ENCODE data around the gene SLC7A8.

The SLC7A8 gene

DNA sequence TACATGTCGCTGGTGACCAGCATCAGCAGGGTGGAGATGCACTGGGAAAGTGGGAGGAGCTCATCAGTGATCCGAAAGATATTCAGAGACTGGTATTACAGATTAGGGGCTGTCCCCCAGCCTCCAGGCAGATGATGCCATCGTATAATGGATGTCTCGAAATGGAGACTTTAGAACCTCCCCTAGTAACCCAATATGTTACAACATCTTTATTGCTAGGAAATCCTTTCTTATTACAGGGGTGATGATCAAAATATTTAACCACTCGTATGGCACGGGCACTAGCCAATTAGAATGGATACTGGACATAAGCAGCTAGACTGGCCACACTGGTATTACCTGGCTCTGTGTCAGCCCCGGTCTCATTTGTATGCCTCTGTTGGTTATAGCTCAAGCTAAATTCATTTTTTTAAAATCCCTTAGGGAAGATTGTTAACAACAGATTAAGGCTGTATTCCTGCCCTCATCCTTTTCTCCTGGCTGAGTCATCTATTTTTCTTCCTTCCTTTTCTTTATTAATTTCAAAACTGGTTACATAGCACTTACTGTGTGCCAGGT, 53.6 kb downstream of the SLC7A8 start:
- DNase-seq = no peak

DNA sequence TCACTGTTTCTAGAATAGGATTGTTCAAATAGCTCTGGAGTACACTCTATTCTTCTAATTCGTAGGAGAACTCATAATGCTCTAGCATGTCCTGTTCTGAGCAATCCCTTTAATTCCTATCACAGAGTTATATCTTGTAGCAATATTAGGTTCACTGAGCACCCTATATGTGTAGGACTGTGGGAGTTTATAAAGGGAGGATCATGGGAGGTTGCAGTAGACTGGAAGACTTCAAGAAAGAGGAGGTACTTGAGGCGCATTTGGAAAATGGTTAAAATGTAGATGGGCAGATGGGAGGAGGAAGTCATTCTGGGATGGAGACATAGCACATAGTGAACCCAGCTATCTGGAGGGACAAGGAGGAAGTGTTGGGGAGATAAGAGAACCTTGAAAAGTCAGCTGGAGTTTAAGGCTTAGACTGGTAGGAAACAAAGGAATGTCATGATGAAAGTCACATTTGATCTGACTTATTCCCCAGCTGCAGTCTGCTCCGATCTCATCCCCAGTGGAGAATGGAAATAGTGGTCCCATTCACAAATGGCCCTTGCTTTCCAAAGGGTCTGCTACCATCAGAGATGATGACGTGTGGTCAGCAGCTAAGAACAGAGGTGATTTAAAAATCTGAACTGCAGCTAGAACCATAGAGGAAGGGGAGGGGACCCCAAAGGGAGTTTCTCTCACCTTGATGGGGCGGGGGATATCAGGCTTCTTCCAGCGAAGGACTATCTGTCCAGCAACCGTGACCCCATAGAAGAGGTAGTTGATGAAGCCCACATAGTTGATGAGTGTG, 54.3 kb downstream of the SLC7A8 start:
- no peak for DNase-seq

DNA sequence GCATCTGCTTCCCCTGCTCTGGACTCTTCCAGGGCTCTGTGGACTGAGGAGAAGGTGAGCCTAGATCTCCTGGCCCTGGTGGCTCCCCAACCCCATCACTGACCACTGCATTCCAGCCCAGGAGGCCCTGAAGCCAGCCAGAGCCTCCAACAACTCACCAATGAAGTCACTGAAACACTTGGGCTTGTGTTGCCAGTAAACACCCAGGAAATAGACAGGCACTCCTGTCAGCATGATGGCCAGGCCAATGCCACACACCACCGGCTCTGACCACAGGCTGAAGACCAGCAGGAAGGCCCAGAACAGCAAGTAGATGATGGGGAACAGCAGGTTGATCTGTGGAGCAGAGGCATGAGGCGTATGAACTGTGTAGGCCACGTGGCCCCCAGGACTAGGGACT, 55.6 kb downstream of the SLC7A8 start:
- no peak for DNase-seq

DNA sequence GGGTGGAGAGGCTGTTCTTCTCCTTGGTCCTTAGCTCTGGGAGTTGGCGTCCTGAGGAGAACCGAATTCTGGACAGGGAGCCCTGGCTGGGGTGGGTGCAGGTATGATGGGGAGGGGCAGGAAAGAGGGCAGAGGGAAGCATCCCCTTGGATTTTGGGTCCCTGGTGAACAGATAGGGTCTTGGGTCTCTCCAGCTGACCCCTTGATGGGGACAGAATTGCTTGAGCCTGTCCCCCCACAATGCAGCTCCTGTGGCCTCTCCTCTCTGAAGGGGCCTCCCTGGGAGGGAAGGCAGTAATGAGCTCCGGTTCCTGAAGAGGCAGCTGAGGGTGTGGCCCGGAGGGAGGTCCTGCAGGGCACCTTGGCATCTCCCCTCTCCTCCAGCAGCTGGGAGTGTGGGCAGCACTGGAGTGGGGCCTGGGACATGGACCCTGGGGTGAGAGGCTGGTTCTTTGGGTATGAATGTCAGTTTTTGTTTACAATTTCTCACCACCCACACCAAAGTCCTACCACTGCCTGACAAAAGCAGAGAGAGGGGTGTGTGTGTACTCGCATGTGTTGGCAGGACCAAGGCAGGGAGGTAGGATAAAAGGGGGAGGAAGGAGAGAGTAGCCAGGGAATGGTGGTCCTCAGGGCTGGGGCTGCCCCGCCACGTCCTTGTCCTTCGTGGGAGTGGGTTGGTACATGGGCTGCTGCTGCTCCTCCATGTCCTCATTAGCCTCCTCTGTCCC, 56.7 kb downstream of the SLC7A8 start:
- DNase-seq = no peak

DNA sequence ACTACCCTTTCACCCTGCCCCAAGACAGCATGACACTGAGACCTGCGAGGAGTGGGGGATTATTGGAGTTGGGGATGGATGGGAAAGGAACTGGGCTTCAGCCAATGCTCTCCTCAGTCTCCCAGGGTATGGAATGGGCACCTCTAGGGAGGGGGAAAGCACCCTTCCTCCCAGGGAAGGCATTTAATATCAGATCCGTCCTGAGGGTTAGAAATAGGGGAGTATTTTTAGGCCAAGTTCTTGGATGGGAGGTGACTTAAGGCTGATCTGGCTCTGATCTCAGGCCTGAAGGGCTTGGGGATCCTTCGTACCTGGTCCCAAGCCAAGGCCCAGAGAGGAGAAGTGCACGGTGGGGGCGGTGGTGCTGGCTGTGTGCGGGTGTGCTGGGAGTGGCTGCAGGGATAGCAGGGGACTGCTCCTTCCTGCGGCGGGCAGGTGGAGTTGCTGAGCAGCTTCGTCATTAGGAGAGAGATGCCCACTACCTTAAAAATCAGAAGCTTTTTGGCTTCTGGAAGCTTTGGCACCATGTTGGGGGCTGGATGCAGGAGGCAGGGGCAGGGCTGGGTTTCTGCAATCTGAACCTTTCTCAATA, 57.4 kb downstream of the SLC7A8 start:
- no peak for DNase-seq

DNA sequence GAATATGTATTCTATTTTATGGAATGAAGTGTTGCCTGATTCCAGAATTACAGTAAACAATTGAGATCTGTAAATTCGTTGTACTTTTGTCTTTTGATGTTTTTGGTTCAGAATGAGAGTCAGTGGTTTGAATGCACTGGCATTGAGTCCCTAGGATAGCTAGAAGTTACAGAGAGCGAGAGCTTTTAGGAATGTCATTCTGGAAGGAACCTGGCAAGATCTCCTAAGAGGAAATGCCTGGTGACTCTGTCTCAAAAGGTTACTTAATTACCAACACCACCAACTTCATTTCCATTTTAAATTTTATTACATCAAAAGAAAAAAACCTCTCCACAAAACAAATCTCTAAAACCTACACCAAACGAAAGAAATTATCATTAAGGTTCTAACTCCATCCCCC, 58.4 kb downstream of the SLC7A8 start:
- DNase-seq = no peak

DNA sequence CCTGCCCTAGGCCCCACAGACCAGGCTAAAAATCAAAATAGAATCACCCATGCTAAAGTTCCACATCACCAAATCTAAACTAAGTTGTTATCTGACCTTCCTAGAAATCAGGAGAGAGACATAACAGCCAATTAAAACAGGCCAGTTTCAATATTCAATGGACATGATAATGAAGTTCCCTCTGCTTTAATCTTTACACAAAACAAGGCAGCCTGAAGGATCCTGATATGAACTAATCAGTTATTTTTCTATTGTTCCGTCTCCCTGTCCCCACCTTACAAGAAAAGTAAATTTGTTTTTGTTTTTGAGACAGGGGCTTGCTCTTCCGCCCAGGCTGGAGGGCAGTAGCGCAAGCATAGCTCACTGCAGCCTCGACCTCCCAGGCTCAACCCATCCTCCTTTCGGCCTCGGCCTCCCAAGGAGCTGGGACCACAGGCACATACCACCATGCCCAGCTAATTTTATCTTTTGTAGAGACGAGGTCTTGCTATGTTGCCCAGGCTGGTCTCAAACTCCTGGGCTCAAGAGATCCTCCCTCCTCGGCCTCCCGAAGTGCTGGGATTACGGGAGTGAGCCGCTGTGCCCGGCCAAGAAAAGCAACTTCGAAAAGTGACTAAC, 59.0 kb downstream of the SLC7A8 start:
- no peak for DNase-seq

DNA sequence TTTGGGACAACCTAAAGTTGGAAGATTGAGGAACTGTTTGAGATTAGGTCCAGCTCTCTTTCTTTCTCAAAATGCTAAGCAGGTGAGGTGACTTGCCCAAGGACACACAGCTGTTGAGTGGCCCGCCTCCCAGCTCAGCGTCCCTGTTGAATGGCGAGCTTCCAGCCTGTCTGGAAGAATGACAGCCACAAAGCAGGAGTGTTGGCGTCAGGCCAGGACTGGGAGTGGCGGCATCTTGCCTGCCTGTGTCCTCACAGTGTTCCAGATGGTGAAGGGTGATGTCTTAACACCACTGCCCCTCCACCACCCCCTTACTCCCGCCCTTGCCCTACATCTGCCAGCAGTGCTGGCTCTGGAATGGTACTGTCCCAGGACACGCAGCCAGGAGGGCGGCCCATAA, 60.0 kb downstream of the SLC7A8 start:
- no peak for DNase-seq

DNA sequence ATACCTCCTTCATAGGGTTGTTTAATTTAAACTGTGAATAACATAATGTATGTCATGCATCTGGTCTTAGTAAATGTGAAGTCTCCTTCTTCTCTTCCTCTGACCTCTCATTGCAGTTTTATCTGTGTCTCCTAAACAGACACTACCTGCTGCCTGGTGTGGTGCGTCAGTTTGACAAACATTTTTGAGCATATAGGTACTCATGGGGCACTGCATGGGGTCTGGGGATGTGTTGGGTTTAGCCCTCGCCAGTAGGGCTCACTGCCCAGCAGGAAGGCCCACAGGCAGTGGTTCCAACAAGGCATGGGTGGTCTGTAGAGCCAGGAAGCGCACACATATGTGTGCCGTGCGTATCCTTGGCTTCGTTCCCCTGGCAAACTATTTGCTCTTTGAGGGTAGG, 61.4 kb downstream of the SLC7A8 start:
- DNase-seq = no peak

DNA sequence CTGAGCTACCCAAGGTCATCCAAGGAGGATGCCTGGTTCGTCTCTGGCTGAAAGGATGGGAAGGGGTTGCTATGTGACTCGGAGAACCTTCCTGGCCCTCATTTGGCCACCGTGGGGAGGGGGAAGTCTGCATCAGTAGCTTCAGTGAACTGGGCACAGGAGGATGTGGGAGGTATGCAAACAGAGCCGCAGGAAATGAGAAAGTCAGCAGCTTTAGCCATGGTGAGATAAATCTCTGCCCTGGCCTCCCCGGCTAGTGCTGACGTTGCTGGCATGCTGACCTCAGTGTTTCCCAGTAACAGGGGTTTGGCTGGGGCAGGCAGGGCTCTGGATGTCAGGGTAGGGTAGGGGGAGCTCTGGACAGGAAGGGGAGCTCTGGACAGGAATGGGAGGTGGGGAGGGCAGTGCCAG, 62.1 kb downstream of the SLC7A8 start:
- no peak for DNase-seq

DNA sequence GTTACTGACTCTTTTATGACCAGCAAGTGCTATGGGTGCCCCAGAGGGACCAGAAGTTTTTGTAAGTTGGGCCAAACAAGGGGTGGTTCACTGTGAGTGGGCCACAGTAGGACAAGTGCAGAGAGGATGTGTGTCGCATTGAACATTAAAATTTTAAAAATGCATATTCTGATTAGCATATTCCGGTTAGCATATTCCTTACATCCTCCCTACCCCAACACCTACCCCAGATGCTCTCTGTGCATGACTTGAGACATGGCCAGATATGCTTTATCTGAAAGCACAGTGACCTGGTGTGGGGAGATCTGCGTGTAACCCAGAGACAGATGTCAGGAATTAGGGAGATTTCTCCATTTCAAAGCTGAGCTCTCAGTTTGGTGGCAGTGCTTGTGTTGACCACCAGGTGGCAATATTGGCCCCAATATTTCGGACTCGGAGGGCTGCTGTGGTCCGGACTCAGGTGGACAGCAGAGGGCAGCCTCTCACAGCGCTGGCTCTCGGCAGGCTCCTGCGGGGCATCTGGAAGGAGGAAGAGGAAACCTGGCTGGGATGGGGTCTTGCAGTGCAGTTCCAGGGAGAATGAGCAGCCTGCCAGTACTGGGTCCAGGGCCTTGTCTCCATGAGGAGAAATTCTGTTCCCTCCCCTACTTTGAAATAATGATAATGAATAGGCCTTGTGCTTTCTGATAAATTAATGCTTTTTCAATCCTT, 62.8 kb downstream of the SLC7A8 start:
- DNase-seq = peak; percentile 10 to 68

DNA sequence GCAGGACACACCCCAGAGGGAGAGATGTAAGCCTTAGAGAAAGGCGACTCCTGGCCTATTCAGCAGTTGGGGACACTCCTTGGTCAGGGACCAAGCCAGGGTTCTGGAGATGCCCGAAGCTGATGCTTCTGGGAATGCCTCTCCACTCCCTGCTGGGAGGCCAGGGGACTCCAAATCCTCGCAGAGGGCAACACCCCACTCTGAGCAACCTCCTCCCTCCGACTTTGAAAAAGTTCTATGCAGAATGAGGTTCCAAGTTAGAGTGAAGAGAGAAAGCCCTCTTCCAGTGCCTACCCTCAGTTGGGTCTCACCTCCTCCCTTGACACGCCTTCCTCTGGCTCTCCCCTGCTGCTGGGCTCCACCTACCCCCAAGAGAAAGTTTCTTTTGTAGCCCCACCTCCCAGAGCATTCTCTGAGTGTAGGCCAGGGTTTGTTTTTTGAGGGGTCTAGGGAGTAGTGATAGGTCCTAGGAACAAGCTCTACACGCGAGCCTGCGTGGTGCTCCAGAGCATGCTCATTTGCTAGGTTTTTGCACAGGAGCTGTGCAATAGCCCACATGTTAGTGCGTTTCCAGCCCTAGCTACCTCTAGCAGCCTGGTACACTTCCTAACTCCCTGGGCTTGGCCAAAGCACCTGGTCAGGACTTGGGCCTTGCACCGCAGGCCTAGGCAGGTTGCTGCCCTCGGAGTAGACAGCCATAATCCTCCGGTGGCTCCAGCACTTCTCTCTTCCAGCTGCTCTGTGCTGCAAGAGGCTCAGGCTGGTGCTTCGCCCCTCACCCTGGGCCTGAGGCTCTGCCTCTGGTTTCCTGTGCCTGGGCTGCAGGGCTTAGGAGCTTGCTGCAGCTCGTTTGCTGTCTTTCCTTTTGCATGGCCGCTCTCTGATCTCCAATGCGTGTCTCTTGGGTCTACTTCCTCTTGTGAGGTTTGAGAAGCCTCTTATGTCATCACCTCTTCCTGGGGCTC, 63.8 kb downstream of the SLC7A8 start:
- DNase-seq = no peak

DNA sequence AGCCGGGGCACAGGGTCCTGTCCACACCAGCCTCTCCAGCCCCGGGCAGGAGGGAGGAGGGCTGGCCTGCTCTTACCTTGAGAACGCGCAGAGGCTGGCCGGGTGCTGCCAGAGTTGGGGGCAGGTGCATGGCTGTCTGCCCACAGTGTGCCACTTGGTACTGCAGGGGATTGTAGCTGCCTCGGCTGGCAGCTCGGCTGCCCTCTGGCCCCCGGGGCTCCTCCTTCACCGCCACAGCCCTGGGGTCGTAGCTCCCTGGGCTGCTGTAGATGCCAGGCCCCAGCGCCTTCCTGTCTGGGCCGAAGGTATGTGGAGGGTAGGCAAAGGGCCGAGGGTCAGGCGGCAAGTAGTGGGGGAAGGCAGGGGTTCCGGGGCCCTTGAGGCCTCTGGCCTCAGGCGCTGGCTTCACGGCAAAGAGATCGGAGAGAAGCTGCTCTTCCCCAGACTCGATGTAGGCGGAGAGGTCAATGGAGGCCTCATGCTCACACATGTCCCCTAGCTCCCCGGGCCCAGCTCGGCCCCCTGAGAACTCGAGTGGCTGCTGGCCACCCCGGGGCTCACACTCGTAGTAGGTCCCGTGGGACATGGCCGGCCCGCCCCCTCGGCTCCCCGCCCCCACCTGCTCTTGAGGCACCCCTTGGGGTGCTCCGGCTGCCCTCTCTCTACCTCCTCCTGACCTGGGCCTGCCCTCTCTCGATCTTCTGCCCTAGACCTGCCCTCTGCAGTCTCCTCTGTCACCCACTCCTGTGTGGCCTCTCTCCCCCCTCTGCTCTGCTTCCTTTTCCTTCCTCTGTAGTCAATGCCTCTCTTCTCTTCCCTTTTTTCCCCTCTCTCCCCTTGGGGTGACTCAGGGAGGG, 64.7 kb downstream of the SLC7A8 start, which contains the start of gene CEBPE:
CEBPE (minus strand) TSS at position 750 of the 857 bp plus-strand sequence; CDS start at position 586, 164 bp downstream.
- no peak for DNase-seq

DNA sequence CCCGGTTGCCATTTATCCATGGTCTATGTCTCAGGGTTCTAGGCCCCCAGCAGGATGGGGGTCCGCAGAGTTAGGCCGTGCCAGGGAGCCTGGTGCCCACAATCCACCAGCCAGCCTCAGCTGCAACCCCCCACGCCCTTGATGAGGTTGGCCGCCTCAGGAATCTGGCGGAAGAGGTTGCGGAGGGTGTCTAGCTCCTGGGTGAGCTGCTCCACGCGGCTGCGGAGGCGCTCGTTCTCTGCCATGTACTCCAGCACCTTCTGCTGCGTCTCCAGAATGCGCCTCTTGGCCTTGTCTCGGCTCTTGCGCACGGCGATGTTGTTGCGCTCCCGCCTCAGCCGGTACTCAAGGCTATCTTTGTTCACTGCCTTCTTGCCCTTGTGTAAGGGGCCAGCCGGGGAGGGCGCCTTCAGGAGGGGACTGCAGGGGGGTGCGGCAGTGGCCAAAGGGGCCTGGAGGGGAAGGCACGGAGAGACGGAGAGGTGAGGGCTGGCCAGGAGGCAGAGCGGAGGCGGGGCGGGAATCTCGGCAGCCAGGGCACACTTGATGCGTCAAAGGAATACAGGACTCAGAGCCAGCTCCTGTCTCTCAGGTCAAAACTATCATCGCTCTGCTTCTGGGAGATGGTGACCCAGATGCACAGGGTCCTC, 66.0 kb downstream of the SLC7A8 start:
- DNase-seq = no peak

DNA sequence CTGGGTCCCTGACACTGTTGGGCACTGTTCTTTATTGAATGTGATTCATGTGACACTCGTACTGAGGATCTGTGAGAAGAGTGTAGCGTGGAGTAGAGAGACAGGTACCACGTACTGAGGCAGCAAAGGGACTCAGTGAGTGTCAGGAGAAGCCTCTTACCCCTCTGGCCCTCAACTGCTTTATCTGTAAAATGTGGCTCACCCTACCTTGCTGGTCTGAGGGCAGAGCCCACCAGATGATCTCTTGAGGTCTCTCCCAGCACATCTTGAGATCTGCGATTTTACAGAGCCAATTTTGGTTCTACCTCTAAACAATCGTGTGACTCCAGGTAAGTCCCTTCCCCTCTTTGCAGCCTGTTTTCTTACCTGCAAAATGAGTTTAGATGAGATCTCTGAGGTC, 67.5 kb downstream of the SLC7A8 start:
- DNase-seq = no peak

DNA sequence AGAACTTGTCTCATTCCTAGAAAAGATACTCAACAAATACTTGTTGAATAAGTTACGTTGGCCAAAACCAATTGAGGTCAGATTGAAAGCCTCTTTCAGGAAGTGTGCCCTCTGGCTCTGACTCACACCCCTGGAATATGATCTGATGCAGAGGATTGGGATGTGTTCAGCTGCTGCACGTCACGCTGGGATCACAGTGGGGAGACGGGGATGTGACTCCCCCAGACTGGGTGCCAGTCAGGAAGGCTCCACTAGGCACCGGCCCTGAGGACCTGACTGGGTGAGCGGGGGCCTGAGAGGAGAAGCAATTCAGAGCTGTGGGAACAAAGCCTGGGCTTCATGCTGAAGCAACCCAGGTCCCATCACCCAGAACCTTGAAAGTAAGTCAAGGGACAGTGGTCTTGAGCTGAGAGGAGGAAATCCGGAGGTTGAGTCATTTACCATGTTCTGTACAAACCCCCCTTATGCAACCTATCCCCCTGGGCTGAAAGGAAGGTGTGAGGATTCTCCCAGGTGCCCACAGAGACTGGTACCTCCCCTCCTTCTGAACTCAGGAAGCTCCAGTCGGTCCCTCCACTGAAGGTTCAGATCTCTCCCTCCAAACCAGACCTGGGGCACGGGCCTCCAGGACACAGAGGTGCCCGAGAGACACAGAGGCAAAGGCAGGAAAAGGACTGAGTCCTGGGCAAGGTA, 68.3 kb downstream of the SLC7A8 start:
- DNase-seq = no peak

DNA sequence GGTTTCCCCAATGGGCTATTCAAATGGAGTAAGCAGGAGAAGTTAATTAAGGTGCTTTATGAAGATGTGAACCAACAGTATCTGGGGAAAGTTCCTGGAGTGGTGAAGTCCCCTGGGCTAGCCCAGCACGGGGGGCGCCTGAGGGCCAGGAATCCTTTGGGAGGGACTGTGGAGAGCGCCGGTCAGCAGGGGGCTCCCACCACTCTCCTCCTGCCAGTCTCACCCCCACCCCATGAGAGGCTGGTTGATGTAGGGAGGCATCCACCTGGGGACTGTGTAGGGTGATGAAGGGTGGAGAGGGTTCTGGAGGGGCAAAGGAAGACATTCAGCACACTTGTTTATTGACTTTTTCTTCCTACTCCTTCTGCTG, 68.8 kb downstream of the SLC7A8 start:
- DNase-seq = no peak

DNA sequence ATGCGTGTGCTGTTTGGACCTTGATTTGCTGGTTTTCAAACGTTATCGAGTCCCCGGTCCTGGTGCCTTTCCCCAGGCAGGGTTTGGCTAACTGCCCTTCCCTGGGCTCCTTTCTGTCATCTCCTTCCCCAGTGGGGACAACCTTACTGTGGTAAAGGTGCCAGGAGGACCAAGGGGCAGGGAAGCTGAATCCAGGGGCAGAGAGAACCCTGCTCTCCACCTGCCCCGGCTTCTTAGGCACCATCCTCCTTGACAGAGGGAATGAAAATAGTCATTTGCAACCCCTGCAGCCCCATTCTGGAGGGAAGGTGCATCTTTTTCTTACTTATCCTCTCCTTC, 69.4 kb downstream of the SLC7A8 start:
- no peak for DNase-seq

DNA sequence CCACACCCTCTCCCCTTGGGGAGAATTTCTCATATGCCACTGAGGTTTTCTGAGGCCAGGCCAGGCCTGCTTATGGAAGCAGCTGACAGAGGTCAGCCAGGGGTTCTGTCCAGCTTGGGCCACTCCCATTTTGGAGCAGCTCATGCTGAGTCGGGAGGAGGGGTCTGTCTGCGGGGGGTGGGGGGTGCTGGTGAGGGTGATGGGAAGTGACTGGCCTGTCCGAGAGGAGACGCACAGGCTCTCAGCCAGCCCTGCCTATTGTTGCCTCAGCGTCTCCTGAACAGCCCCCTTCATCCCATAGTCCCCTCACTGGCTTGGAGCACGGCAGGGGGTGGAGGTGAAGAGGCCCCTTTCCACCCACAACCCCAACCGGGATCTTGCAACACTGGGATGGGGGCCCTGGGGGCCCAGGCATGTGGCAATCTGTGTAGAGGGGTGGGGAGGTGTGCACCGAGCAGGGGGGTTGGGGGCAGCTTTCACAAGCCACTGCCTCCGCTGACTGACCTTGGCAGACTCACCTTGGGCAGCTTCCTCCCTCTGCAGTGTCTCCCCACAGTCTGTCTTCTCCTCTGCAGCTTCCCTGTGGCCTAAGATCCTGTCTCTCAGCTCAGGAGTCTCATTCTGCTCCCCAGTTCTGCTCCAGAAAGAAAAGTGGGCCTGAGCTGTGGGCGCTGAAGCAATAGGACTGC, 69.9 kb downstream of the SLC7A8 start:
- DNase-seq = no peak

Data from cerebellar nuclear complex (tissue), 1 donor.